NCI-H2081 treated with DMSO at 0.1 percent for 48 hours (cell line): ENCODE results near the gene ZNF606.

Source experiments
- DNase-seq: peaks from one replicate; lab custom pipeline; 2025; lab: John Stamatoyannopoulos, UW

Gene ZNF606

GRCh38 chr19:57927587-57927986 lies 75.0 kb downstream of the ZNF606 start:
- DNase-seq, result no peak
